Keratinocyte (primary cell): ENCODE results near the gene NOP14.

Experiments
- CTCF ChIP-seq, 3 experiments: IDR thresholded peaks in 1 of 3; conservative IDR thresholded peaks in 1 of 3; optimal IDR thresholded peaks in 1 of 3; 2 replicates in 2 of 3; 3 replicates in 1 of 3; pipeline versions ENCODE3 to v1.5.1; 2011; ENCODE audit warnings: low read length in 3 of 3, mild to moderate bottlenecking in 3 of 3, moderate library complexity in 2 of 3, control low read depth in 1 of 3, inconsistent platforms in 1 of 3; ENCODE audit not compliant: insufficient read depth in 2 of 3; ENCODE audit errors: extremely low read depth in 1 of 3
- EZH2 ChIP-seq: IDR thresholded peaks from one replicate; pipeline ENCODE4 v1.6.1; 2012; ENCODE audit warnings: inconsistent platforms, mild to moderate bottlenecking, low read length, moderate library complexity

GRCh38 chr4:2949782-2950125 lies 13.5 kb downstream of the NOP14 start:
- no peak for TF ChIP-seq CTCF (optimal IDR thresholded peaks at IDR 0.05 in 1 of 3, IDR thresholded peaks at IDR 0.05 in 1 of 3, conservative IDR thresholded peaks at IDR 0.05 in 1 of 3; ENCODE audit: extremely low read depth in 1 of 3, insufficient read depth in 2 of 3, low read length in 3 of 3)
- TF ChIP-seq EZH2 = no peak
